HEK293 (cell line): Measurements from ENCODE around the gene CAT.

Experiments used
- GLIS2 ChIP-seq: fragments of 450-650 bp; formaldehyde crosslinking; IDR thresholded peaks from 2 replicates; pipeline ENCODE4 v1.5.1; 2016; ENCODE audit warnings: missing biosample characterization, missing genetic modification characterization
- PATZ1 ChIP-seq: fragments of 450-650 bp; formaldehyde crosslinking; IDR thresholded peaks from 2 replicates; pipeline ENCODE4 v1.5.1; 2016; ENCODE audit warnings: missing biosample characterization, missing genetic modification characterization
- ZNF112 ChIP-seq: fragments of 450-650 bp; formaldehyde crosslinking; IDR thresholded peaks from 2 replicates; pipeline ENCODE4 v1.5.0; 2017; ENCODE audit warnings: missing biosample characterization, missing genetic modification characterization
- ZNF138 ChIP-seq: fragments of 450-650 bp; formaldehyde crosslinking; IDR thresholded peaks from 2 replicates; pipeline ENCODE4 v1.5.1; 2016; ENCODE audit warnings: missing biosample characterization, missing genetic modification characterization, borderline replicate concordance
- ZNF274 ChIP-seq, 2 experiments: fragments of 200-500 bp in 1 of 2; fragments of 450-650 bp in 1 of 2; sonication (Bioruptor generic) in 1 of 2; formaldehyde crosslinking in 1 of 2; IDR thresholded peaks; 2 replicates each; pipeline versions ENCODE4 v1.5.1 to v1.6.1; 2014 to 2016; ENCODE audit warnings: borderline replicate concordance in 1 of 2, inconsistent platforms in 1 of 2, low read length in 1 of 2, missing biosample characterization in 1 of 2, missing genetic modification characterization in 1 of 2
- TF ChIP-seq, protein P1 (sequence below): fragments of 450-650 bp; formaldehyde crosslinking; IDR thresholded peaks from 2 replicates; pipeline ENCODE4 v1.5.1; 2016; ENCODE audit warnings: missing biosample characterization, missing genetic modification characterization

- TF ChIP-seq, protein P1, sequence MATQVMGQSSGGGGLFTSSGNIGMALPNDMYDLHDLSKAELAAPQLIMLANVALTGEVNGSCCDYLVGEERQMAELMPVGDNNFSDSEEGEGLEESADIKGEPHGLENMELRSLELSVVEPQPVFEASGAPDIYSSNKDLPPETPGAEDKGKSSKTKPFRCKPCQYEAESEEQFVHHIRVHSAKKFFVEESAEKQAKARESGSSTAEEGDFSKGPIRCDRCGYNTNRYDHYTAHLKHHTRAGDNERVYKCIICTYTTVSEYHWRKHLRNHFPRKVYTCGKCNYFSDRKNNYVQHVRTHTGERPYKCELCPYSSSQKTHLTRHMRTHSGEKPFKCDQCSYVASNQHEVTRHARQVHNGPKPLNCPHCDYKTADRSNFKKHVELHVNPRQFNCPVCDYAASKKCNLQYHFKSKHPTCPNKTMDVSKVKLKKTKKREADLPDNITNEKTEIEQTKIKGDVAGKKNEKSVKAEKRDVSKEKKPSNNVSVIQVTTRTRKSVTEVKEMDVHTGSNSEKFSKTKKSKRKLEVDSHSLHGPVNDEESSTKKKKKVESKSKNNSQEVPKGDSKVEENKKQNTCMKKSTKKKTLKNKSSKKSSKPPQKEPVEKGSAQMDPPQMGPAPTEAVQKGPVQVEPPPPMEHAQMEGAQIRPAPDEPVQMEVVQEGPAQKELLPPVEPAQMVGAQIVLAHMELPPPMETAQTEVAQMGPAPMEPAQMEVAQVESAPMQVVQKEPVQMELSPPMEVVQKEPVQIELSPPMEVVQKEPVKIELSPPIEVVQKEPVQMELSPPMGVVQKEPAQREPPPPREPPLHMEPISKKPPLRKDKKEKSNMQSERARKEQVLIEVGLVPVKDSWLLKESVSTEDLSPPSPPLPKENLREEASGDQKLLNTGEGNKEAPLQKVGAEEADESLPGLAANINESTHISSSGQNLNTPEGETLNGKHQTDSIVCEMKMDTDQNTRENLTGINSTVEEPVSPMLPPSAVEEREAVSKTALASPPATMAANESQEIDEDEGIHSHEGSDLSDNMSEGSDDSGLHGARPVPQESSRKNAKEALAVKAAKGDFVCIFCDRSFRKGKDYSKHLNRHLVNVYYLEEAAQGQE = no peak
- no peak for TF ChIP-seq GLIS2
- TF ChIP-seq ZNF112 = no peak
- TF ChIP-seq PATZ1 = no peak
- no peak for TF ChIP-seq ZNF138
- no peak for TF ChIP-seq ZNF274 (IDR thresholded peaks at IDR 0.05; ENCODE audit: low read length)
- no peak for TF ChIP-seq ZNF274 (tag by site-specific recombination; IDR thresholded peaks at IDR 0.05; ENCODE audit: borderline replicate concordance)
Observed at GRCh38 chr11:34466802-34467488, 28.2 kb downstream of the CAT start.
